Cardiac fibroblast (primary cell): ENCODE data around the gene NUMA1.

ENCODE experiments used
- DNase-seq, 2 donors: peaks; one replicate each; pipeline versions ENCODE4 v3.0.0 to v3.0.0-alpha.2; 2010; ENCODE audit warnings: low read depth in 2 of 2
- H3K4me3 ChIP-seq, 2 donors: replicated peaks in 1 of 2; 1 replicate in 1 of 2; 2 replicates in 1 of 2; pipeline ENCODE4 v1.5.1; 2011; ENCODE audit warnings: low read depth in 2 of 2, low read length in 2 of 2, mild to moderate bottlenecking in 2 of 2, moderate library complexity in 1 of 2
- TF ChIP-seq, protein P1 (sequence below): IDR thresholded peaks from one replicate; pipeline ENCODE4 v1.5.1; 2011; ENCODE audit warnings: low read depth, mild to moderate bottlenecking, low read length, inconsistent platforms

The NUMA1 gene

DNA sequence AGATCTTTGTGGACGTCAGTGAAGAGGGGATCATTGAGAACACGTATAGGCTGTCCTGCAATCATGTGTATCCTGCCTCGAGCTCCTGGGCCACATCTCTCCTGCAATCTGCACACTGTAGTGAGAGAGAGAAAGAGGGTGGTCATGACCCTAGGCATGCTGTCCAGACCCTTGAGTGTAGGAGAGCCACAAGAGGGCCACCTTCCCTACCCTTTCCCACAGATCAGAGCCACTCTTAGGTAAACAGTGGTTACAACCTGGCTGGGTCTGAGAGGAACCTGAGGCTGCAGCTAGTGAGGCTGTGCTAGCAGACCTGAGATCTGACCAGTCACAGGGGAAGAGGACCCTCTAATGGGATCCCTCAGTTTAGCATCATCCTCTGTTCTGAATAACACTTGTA is 85.6 kb downstream of the NUMA1 start:
- TF ChIP-seq, protein P1, sequence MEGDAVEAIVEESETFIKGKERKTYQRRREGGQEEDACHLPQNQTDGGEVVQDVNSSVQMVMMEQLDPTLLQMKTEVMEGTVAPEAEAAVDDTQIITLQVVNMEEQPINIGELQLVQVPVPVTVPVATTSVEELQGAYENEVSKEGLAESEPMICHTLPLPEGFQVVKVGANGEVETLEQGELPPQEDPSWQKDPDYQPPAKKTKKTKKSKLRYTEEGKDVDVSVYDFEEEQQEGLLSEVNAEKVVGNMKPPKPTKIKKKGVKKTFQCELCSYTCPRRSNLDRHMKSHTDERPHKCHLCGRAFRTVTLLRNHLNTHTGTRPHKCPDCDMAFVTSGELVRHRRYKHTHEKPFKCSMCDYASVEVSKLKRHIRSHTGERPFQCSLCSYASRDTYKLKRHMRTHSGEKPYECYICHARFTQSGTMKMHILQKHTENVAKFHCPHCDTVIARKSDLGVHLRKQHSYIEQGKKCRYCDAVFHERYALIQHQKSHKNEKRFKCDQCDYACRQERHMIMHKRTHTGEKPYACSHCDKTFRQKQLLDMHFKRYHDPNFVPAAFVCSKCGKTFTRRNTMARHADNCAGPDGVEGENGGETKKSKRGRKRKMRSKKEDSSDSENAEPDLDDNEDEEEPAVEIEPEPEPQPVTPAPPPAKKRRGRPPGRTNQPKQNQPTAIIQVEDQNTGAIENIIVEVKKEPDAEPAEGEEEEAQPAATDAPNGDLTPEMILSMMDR, result no peak
- H3K4me3 ChIP-seq, result no peak overlapping the region
- no peak for DNase-seq

GRCh38 chr11:71992136-71992730 is 88.1 kb downstream of the NUMA1 start:
- H3K4me3 ChIP-seq, result no peak overlapping the region
- DNase-seq, result no peak
- TF ChIP-seq, protein P1, result no peak

DNA sequence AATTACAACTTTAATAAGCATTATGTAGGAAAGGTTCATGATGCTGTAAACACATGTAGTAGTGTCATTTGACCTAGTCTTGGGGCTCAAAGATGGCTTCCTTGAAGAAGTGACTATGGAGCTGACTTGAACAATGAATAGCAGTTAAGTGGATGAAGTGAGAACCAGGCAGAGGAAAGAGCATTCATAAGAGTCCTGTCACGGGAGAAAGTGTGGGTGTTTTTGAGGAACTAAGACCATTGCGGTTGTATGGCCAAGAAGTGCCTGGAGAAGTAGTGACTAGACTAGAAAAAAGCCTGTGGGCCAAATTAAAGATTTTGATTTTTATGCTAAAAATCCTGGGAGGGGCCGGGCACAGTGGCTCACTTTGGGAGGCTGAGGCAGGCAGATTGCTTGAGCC is 88.8 kb downstream of the NUMA1 start:
- DNase-seq, result no peak
- TF ChIP-seq, protein P1, result no peak
- H3K4me3 ChIP-seq, result no peak overlapping the region

GRCh38 chr11:71990701-71991100 is 89.6 kb downstream of the NUMA1 start:
- TF ChIP-seq, protein P1, result no peak
- no peak for DNase-seq
- H3K4me3 ChIP-seq, result no peak overlapping the region

GRCh38 chr11:71988050-71988449 is 92.3 kb downstream of the NUMA1 start:
- peak; percentile 60 to 86 for DNase-seq
- TF ChIP-seq, protein P1, result no peak
- H3K4me3 ChIP-seq, result no peak overlapping the region

- DNase-seq, result no peak
- TF ChIP-seq, protein P1, result no peak
- H3K4me3 ChIP-seq, result no peak overlapping the region
Observed at GRCh38 chr11:71987521-71987920, 92.8 kb downstream of the NUMA1 start.

- no peak overlapping the region for H3K4me3 ChIP-seq
- no peak for DNase-seq
- TF ChIP-seq, protein P1, result no peak
Observed at GRCh38 chr11:71986131-71986530, 94.2 kb downstream of the NUMA1 start.
